T-helper 17 cell (primary cell): Measurements from ENCODE around the gene BICDL2. TPM values are rescaled to one million over a fixed set of nuclear protein-coding genes. Genes with fewer than 3 reads are reported as not detected.
A peak's percentile ranks its signal among the peaks of the same experiment; 100 is the strongest.

Experiments used
- ATAC-seq: fragments of 150-1000 bp; cut with Tn5 transposase; 2 replicates; pipeline ENCODE4 v1.10.0; 2021; ENCODE audit warnings: mild to moderate bottlenecking, moderate library complexity
- DNase-seq, 3 donors: peaks; one replicate each; pipeline versions ENCODE4 v3.0.0 to v3.0.0-alpha.2; 2020 to 2021
- H3K9me3 ChIP-seq: one replicate; pipeline ENCODE4 v1.7.0; 2013; ENCODE audit warnings: low read length, mild to moderate bottlenecking; ENCODE audit not compliant: control insufficient read depth, poor library complexity, severe bottlenecking
- H3K27ac Mint-ChIP-seq: one replicate; pipeline ENCODE4 v1.8.0; 2022; ENCODE audit warnings: mild to moderate bottlenecking, moderate library complexity, mixed read lengths
- H3K27me3 Mint-ChIP-seq: one replicate; pipeline ENCODE4 v1.8.0; 2022; ENCODE audit warnings: mixed read lengths
- H3K36me3 Mint-ChIP-seq: one replicate; pipeline ENCODE4 v1.8.0; 2022; ENCODE audit warnings: low read depth, mixed read lengths
- H3K4me1 Mint-ChIP-seq: one replicate; pipeline ENCODE4 v1.8.0; 2022; ENCODE audit warnings: mild to moderate bottlenecking, mixed read lengths
- H3K4me3 Mint-ChIP-seq: one replicate; pipeline ENCODE4 v1.8.0; 2022; ENCODE audit warnings: mild to moderate bottlenecking, moderate library complexity, mixed read lengths
- total RNA-seq, 4 donors: library from RNA in 2 of 4; stranded (reverse) in 2 of 4; gene quantifications; one replicate each; pipeline ENCODE4 v1.2.3 and lab custom pipeline; 2022 to 2026

BICDL2 gene
- total RNA-seq, 2 donors from 2014 or later = not detected

- no peak for ATAC-seq
- Mint-ChIP-seq H3K4me3 (peak overlapping the region; percentile 90), H3K27ac (peak overlapping the region; percentile 86), H3K4me1 (peaks cover 34% of the 10 kb centered on the region), H3K36me3 (no peaks in the 10 kb centered on the region), H3K27me3 (no peaks in the 10 kb centered on the region)
- DNase-seq = no peak
- H3K9me3 ChIP-seq = no peaks in the 10 kb centered on the region
Measured at GRCh38 chr16:3022684-3023414, 13.9 kb downstream of the BICDL2 start.

DNA sequence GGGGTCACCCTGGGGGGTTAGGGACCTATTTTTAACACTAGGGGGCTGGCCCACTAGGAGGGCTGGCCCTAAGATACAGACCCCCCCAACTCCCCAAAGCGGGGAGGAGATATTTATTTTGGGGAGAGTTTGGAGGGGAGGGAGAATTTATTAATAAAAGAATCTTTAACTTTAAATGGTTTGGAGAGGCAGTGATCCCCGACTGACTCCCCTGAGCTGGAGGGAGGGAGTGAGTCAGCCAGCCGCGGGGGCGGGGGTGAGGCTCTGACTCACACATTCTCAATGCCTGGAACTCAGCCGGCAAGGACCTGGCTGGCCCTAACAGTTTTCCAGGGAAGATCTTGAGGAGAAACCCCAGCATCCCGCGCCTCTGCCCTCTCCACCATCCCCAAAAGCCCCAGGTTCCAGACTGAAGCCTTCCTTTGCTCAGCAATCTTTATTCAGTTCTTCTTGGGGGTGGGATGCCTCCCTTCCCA is 14.5 kb downstream of the BICDL2 start:
- no peaks in the 10 kb centered on the region for H3K36me3 Mint-ChIP-seq
- H3K27me3 Mint-ChIP-seq = no peaks in the 10 kb centered on the region
- H3K4me1 Mint-ChIP-seq = peaks cover 34% of the 10 kb centered on the region
- ATAC-seq (no peak), DNase-seq (peak; percentile 47 to 72 (median 63))
- peak overlapping the region; percentile 90 for H3K4me3 Mint-ChIP-seq
- no peaks in the 10 kb centered on the region for H3K9me3 ChIP-seq
- peak overlapping the region; percentile 86 for H3K27ac Mint-ChIP-seq

GRCh38 chr16:3021449-3022207 is 15.1 kb downstream of the BICDL2 start:
- peak; percentile 49 to 79 (median 58) for DNase-seq
- Mint-ChIP-seq H3K4me3 (peak overlapping the region; percentile 91), H3K27ac (peak overlapping the region; percentile 86), H3K27me3 (no peaks in the 10 kb centered on the region), H3K4me1 (peaks cover 34% of the 10 kb centered on the region), H3K36me3 (no peaks in the 10 kb centered on the region)
- no peaks in the 10 kb centered on the region for H3K9me3 ChIP-seq
- ATAC-seq = peak; percentile 17

DNA sequence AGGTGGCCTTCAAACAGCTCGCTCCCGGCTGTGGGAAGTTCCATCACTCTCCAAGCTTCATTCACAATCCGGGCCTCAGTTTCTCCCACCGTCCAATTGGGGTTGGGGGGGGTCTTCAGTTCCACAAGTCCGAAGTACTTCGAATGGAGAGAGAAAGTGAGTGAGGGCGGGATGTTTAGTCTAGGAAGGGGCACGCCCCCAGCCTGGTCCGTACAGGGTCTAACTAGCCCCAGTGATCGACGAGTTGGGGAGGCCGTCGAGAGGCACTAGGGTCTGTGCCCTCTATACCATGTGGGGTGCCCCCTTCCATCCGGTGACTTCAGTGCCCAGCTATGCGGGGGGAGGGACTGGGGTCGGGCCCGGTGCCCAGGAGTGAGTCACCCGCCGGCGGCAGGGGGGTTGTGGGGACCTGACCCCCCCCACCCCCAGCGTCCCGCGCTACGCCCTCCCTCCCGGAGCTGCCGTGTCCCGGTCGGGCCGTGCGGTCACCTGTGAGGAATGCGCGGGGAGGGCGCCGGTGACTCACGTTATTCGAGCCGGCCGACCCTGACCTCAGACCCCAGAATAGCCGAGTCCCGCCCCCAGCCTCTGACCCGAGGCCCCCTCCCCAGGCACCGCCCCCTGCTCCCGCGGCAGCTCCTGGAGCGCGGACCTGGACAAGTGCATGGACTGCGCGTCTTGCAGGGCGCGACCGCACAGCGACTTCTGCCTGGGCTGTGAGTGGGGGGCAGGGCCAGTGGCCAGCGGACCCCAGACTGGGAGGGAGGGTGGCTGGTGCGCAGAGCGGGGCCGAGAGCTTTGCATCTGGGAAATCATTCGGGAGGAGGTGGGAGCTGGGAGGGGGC is 15.9 kb downstream of the BICDL2 start:
- peak overlapping the region; percentile 86 for H3K27ac Mint-ChIP-seq
- H3K4me1 Mint-ChIP-seq = peaks cover 34% of the 10 kb centered on the region
- peak in 2 of 3 donors; percentile 62 to 75 for DNase-seq
- peak overlapping the region; percentile 91 for H3K4me3 Mint-ChIP-seq
- no peak for ATAC-seq
- no peaks in the 10 kb centered on the region for H3K36me3 Mint-ChIP-seq
- H3K9me3 ChIP-seq = no peaks in the 10 kb centered on the region
- no peaks in the 10 kb centered on the region for H3K27me3 Mint-ChIP-seq

GRCh38 chr16:3020247-3020603 is 16.5 kb downstream of the BICDL2 start, which contains the start of gene TNFRSF12A:
Gene TNFRSF12A, plus strand, starts transcription at chr16:3020368. Its CDS starts 30 bp downstream, at chr16:3020398.
- Mint-ChIP-seq H3K36me3 (no peaks in the 10 kb centered on the region), H3K4me3 (peak within 1 kb of the TSS; percentile 91), H3K4me1 (peaks cover 34% of the 10 kb centered on the region), H3K27ac (peak within 1 kb of the TSS; percentile 74), H3K27me3 (no peaks in the 10 kb centered on the region)
- DNase-seq (peak; percentile 31 to 70 (median 61)), ATAC-seq (peak; percentile 9)
- H3K9me3 ChIP-seq = no peaks in the 10 kb centered on the region

- no peak for DNase-seq
- Mint-ChIP-seq H3K36me3 (no peaks in the 10 kb centered on the region), H3K4me1 (peaks cover 34% of the 10 kb centered on the region), H3K4me3 (peak overlapping the region; percentile 91), H3K27me3 (no peaks in the 10 kb centered on the region), H3K27ac (peak overlapping the region; percentile 74)
- no peaks in the 10 kb centered on the region for H3K9me3 ChIP-seq
- ATAC-seq = no peak
Measured at GRCh38 chr16:3019594-3020246, 17.0 kb downstream of the BICDL2 start.

DNA sequence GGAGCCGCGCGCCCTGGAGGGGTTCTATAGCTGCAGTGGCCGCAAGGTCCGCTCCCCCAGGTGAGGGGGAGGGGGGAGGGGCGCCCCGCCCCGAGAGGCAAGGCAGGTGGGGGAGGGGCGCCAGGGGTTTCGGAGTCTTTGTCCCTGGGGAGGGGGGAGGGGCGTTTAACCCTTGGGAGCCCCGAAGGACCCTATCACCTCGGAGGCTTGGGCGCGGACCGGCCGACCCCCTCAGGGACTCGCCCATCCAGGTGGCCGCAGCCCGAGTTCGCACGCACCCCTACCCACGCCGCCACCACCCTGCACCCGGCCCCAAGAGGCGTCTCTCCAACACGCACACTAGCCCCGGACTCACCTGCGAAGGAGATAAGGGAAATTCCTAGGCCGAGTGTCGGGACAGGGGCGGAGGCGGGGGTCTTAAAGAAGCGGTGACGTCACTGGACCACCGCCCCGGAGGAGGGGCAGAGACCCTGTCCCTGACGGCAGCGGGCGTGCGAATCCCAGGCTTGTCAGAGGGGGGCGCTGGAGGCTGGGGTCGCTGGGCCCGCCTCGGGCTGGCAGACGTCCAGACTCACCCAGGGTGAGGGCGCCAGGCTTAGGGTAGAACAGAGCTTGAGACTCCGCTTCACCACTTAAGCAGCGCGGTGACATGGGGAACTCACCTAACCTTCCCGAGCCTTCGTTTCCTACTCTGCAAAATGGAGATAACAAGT is 18.8 kb downstream of the BICDL2 start, which contains the start of gene CLDN6:
Gene CLDN6 (minus strand): TSS at position 390 of the 713 bp plus-strand sequence. CDS start 2,162 bp downstream, outside the sequence.
- no peak for ATAC-seq
- Mint-ChIP-seq H3K27ac (no peak within 1 kb of the TSS), H3K4me1 (peaks cover 28% of the 10 kb centered on the region), H3K27me3 (peaks cover 6% of the 10 kb centered on the region), H3K4me3 (no peak within 1 kb of the TSS), H3K36me3 (no peaks in the 10 kb centered on the region)
- no peaks in the 10 kb centered on the region for H3K9me3 ChIP-seq
- DNase-seq = no peak

GRCh38 chr16:3017344-3017743 is 19.4 kb downstream of the BICDL2 start:
- no peak overlapping the region for H3K4me3 Mint-ChIP-seq

GRCh38 chr16:3015865-3016521 is 20.8 kb downstream of the BICDL2 start:
- Mint-ChIP-seq H3K4me3 (no peak overlapping the region), H3K4me1 (peaks cover 10% of the 10 kb centered on the region), H3K36me3 (no peaks in the 10 kb centered on the region), H3K27ac (no peak overlapping the region), H3K27me3 (peaks cover 6% of the 10 kb centered on the region)
- no peaks in the 10 kb centered on the region for H3K9me3 ChIP-seq
- ATAC-seq (no peak), DNase-seq (no peak)

More at GRCh38 chr16:3017344-3017743, 19.4 kb downstream of the BICDL2 start:
- ATAC-seq (no peak), DNase-seq (no peak)
- Mint-ChIP-seq H3K4me1 (peaks cover 22% of the 10 kb centered on the region), H3K36me3 (no peaks in the 10 kb centered on the region), H3K27ac (no peak overlapping the region), H3K27me3 (peaks cover 6% of the 10 kb centered on the region)
- no peaks in the 10 kb centered on the region for H3K9me3 ChIP-seq

DNA sequence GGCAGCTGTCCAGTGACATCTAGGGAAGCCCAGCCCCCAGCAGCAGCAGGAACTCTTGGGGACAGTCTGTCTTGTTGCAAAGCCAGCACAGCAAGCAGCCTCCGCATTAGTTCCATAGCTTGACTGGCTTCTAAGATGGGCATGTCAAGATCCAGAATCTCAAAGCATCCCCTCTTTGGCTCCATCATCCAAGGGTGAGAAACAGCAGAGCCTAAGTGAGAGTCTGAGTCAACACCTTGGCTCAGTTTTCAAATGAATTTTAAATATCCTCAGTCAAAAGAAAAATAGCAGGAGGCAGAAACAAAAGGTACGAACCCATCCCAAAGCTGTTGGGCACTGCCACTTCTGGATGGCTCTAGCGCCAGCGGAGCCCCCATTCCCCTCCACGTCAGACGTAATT is 21.8 kb downstream of the BICDL2 start:
- H3K27ac Mint-ChIP-seq = no peak overlapping the region
- H3K9me3 ChIP-seq = no peaks in the 10 kb centered on the region
- peaks cover 6% of the 10 kb centered on the region for H3K27me3 Mint-ChIP-seq
- peaks cover 8% of the 10 kb centered on the region for H3K4me1 Mint-ChIP-seq
- no peaks in the 10 kb centered on the region for H3K36me3 Mint-ChIP-seq
- ATAC-seq (no peak), DNase-seq (no peak)
- H3K4me3 Mint-ChIP-seq = no peak overlapping the region

- H3K27me3 Mint-ChIP-seq = peaks cover 6% of the 10 kb centered on the region
- no peak overlapping the region for H3K4me3 Mint-ChIP-seq
- no peak for DNase-seq
- peaks cover 4% of the 10 kb centered on the region for H3K4me1 Mint-ChIP-seq
- no peak for ATAC-seq
- no peaks in the 10 kb centered on the region for H3K9me3 ChIP-seq
- no peaks in the 10 kb centered on the region for H3K36me3 Mint-ChIP-seq
- H3K27ac Mint-ChIP-seq = no peak overlapping the region
Measured at GRCh38 chr16:3013998-3014690, 22.6 kb downstream of the BICDL2 start.
